WI38 (cell line): ENCODE results near the gene KREMEN2.

ENCODE experiments used
- H3K4me3 ChIP-seq: 2 replicates; pipeline ENCODE4 v1.5.1; 2011; ENCODE audit warnings: low read depth, mild to moderate bottlenecking, control low read depth, low read length
- TF ChIP-seq, protein P1 (sequence below): IDR thresholded peaks from 2 replicates; pipeline ENCODE4 v1.5.1; 2012; ENCODE audit warnings: low read depth, mild to moderate bottlenecking, control low read depth, low read length

Gene KREMEN2

DNA sequence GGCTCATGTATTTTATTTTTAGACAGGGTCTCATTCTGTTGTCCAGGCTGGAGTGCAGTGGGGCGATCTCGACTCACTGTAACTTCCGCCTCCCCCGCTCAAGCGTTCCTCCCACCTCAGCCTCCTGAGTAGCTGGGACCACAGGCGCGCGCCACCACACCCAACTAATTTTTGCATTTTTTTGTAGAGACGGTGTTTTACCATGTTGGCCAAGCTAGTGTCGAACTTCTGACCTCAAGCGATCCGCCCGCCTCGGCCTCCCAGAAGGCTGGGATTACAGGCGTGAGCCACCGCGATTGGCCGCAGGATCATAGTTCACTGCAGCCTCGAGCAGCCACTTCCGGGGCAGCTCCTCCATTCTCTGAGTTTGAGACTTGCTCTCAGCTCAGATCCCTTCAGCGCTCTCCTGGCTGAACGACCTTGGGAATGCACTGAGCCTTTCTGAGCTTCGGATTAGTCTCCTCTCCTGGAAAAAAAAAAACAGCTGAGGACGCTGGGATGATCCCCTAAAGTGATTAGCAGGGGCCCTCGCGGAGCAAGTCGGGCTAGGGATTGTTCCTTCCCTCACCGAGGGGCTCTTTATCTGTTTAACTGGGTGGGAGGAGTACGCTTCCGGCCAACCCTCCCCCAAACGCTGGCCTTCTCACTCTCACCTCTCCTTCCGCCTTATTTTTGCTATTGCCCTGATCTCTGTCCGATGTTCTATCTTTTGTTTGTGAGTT lies 17.3 kb downstream of the KREMEN2 start:
- peak overlapping the region; percentile 74; the same call in 1 of the 2 replicates for H3K4me3 ChIP-seq
- TF ChIP-seq, protein P1, sequence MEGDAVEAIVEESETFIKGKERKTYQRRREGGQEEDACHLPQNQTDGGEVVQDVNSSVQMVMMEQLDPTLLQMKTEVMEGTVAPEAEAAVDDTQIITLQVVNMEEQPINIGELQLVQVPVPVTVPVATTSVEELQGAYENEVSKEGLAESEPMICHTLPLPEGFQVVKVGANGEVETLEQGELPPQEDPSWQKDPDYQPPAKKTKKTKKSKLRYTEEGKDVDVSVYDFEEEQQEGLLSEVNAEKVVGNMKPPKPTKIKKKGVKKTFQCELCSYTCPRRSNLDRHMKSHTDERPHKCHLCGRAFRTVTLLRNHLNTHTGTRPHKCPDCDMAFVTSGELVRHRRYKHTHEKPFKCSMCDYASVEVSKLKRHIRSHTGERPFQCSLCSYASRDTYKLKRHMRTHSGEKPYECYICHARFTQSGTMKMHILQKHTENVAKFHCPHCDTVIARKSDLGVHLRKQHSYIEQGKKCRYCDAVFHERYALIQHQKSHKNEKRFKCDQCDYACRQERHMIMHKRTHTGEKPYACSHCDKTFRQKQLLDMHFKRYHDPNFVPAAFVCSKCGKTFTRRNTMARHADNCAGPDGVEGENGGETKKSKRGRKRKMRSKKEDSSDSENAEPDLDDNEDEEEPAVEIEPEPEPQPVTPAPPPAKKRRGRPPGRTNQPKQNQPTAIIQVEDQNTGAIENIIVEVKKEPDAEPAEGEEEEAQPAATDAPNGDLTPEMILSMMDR: no peak

DNA sequence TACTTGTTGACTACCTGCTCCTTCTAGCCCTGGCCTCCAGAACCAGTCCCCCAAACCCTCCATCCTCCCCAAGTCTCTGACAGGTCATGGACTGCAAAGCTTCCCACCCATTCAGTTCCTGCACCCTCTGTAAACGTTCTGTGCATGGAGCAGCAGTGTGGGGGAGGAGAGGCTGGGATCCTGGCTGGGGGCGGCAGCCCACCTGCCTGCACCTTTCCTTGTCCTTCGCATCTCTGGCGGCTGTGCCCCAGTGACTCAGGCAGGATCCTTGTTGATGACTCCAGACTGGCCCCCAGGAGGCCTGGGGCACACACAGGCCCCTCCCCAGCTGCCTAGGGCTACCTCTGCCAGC lies 17.8 kb downstream of the KREMEN2 start:
- TF ChIP-seq, protein P1: no peak
- no peak overlapping the region for H3K4me3 ChIP-seq

DNA sequence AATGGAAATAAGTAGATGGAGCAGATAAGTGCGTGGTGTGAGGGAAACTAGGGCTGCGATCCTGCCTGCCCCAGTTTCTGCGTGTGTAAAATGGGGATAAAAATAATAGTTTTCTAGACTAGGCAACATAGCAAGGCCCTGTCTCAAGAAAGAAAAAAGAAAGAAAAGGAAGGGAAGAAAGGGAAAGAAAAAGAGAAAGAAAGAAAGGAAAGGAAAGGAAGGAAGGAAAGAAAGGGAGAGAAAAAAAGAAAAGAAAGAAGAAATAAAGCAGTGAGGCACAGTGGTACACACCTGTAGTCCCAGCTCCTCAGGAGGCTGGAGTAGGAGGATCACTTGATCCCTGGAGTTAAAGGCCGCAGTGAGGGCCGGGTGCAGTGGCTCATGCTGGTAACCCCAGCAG lies 18.3 kb downstream of the KREMEN2 start:
- TF ChIP-seq, protein P1: no peak
- no peak overlapping the region for H3K4me3 ChIP-seq

DNA sequence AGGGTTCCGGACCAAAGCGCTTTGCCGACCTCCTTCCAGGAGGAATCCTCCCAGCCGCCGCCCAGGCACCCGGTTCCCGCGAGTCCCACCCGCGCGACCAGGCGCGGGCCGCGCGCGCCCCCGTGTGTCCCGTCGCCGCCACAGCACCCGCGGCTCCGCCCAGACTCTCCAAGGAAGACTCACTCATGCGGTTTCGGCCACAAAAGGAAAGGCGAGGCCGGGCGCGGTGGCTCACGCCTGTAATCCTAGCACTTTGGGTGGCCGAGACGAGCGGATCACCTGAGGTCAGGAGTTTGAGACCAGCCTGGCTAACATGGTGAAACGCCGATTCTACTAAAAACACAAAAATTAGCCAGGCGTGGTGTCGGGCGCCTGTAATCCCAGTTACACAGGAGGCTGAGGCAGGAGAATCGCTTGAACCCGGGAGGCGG lies 19.6 kb downstream of the KREMEN2 start:
- H3K4me3 ChIP-seq: peak overlapping the region; percentile 37
- TF ChIP-seq, protein P1: peak; percentile 76

DNA sequence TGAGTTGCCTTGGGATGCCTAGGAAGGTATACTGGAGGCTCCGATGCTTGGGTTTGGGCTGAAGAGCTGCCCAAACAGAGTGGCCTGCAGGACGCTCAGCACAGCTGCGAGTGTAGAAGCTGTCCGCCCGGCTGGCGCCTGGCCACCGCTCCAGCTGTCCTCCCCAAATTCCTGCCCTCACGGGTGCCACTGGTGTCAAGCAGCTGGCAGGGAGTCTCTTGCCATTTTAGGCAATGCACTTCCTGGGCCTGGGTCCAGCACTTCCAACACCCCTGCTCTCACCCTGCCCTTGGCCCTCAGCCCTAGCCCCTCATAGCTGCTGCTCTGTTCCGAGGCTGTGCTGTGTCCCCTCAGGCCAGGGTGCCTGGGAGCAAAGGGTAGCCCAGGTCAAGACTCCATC lies 21.4 kb downstream of the KREMEN2 start:
- TF ChIP-seq, protein P1: no peak
- no peak overlapping the region for H3K4me3 ChIP-seq

DNA sequence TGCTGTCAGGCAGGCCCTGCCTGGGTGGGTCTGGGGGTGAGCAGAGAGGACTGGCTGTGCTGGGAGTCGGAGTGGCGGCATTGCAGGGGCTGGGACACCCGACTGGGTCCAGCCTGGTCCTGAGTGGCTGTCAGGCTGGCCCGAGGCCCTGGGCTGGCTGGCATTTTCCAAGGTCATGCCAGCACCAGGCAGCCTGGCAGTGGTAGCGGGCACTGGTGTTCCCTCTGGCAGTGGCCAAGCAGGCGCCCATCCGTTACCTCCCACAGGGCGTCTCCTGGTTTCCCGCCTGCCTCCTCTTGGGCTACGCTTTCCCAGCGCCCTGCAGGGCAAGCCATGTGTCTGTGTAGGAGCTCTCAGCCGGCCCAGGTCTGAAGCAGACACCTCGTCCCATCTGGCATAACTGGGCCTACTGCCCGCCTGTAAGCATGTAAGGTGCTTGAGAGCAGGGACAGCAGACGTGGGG lies 21.8 kb downstream of the KREMEN2 start:
- TF ChIP-seq, protein P1: no peak
- H3K4me3 ChIP-seq: no peak overlapping the region

DNA sequence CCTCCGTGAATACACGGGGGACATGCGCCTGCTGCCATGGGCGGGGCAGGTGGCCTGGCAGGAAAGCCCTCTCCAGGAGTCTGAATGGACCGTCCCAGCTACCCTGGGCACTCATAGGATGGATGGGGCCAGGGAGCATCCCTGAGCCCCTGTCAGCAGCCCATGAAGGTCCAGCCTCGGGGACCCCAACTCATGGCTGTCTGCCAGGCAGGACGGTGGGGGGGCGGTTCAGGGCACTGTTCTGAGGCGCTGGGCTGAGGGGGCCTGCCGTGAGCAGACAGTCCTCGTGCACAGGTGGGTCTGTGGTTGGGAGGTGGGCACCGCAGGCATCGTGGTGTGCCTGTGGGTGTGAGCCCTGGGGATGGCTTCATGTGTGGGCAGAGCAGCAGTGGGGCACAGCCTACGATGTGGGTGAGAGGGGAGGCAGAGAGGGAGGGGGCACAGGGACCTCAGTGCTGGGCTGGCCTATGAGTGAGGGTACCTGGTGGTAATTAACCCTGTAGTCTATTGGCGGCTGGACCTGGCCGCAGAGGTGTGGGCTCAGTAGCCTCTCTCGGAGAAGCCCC lies 22.6 kb downstream of the KREMEN2 start:
- TF ChIP-seq, protein P1: no peak
- no peak overlapping the region for H3K4me3 ChIP-seq
